Esophagus (tissue), 2 donors: Measurements from ENCODE around the gene ZNF469. TPM values are rescaled to one million over a fixed set of nuclear protein-coding genes. Genes with fewer than 3 reads are reported as not detected.

Source experiments
- H3K27ac ChIP-seq, 2 donors: one replicate each; pipeline ENCODE4 v1.5.1; 2013; ENCODE audit warnings: low read depth in 2 of 2, mild to moderate bottlenecking in 2 of 2, inconsistent platforms in 1 of 2, low read length in 1 of 2, moderate library complexity in 1 of 2
- H3K27me3 ChIP-seq, 2 donors: one replicate each; pipeline ENCODE4 v1.6.1; 2013; ENCODE audit warnings: low read length in 2 of 2, control low read depth in 1 of 2, mild to moderate bottlenecking in 1 of 2; ENCODE audit not compliant: insufficient read depth in 2 of 2, control insufficient read depth in 1 of 2
- H3K36me3 ChIP-seq, 2 donors: one replicate each; pipeline ENCODE4 v1.6.1; 2013; ENCODE audit warnings: low read length in 1 of 2; ENCODE audit not compliant: control insufficient read depth in 2 of 2, insufficient read depth in 2 of 2
- H3K4me1 ChIP-seq, 2 donors: one replicate each; pipeline ENCODE4 v1.6.1; 2013; ENCODE audit warnings: low read length in 1 of 2; ENCODE audit not compliant: control insufficient read depth in 2 of 2, insufficient read depth in 2 of 2
- H3K4me3 ChIP-seq, 2 donors: one replicate each; pipeline ENCODE4 v1.5.1; 2013; ENCODE audit warnings: low read length in 2 of 2, mild to moderate bottlenecking in 2 of 2, low read depth in 1 of 2, moderate library complexity in 1 of 2
- H3K9me3 ChIP-seq, 2 donors: one replicate each; pipeline ENCODE4 v1.6.1; 2013; ENCODE audit warnings: mild to moderate bottlenecking in 2 of 2, low read depth in 1 of 2, low read length in 1 of 2, moderate library complexity in 1 of 2; ENCODE audit not compliant: control insufficient read depth in 2 of 2, insufficient read depth in 1 of 2
- WGBS, 2 donors: extraction: QIAGEN DNeasy Blood & Tissue Kit; methylation state at CpG; one replicate each; pipeline ENCODE4 v1.1.7; 2013; 5-methylcytosine and 5-hydroxymethylcytosine counted together
- polyA plus RNA-seq, 2 donors: library from polyadenylated mRNA; stranded (reverse); fragments of 200-250 nt; gene quantifications; one replicate each; pipeline ENCODE4 v1.2.3, GENCODE V29; 2013
- donor health status: healthy with polysubstance abuse.
- donor health status: Bipolar disorder and iron deficiency.

ZNF469 gene
- polyA plus RNA-seq, 2 donors, result 0.04 to 0.06 TPM

DNA sequence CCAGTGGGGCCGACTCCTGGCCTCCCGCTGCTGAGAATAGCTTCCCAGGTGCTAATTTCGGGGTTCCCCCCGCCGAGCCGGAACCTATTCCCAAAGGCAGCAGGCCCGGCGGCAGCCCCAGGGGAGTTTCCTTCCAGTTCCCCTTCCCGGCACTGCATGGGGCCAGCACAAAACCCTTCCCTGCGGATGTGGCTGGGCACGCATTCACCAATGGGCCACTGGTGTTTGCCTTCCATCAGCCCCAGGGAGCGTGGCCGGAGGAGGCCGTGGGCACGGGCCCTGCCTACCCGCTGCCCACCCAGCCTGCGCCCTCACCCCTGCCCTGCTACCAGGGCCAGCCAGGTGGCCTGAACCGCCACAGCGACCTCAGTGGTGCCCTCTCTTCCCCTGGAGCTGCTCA, 45.4 kb downstream of the ZNF469 start:
- Histone ChIP-seq H3K27me3 (peaks cover 0 to 14% of the 10 kb centered on the region in 2 donors), H3K9me3 (no peaks in the 10 kb centered on the region)
- 90 to 94% methylated on average over 18 to 19 of the region's 19 CpGs for WGBS, 2 donors

GRCh38 chr16:88428616-88429386, 46.0 kb downstream of the ZNF469 start:
- H3K4me1 ChIP-seq, result peaks cover 0 to 7% of the 10 kb centered on the region in 2 donors
- no peaks in the 10 kb centered on the region for H3K9me3 ChIP-seq
- no peak overlapping the region for H3K27ac ChIP-seq
- H3K4me3 ChIP-seq, result no peak overlapping the region
- H3K36me3 ChIP-seq, result no peaks in the 10 kb centered on the region
- peaks cover 0 to 14% of the 10 kb centered on the region in 2 donors for H3K27me3 ChIP-seq
- 60 to 66% methylated on average over 27 to 34 of the region's 34 CpGs for WGBS, 2 donors

More for the DNA sequence above, 45.4 kb downstream of the ZNF469 start:
- H3K27ac ChIP-seq, result no peak overlapping the region
- peaks cover 0 to 7% of the 10 kb centered on the region in 2 donors for H3K4me1 ChIP-seq
- no peak overlapping the region for H3K4me3 ChIP-seq
- no peaks in the 10 kb centered on the region for H3K36me3 ChIP-seq

DNA sequence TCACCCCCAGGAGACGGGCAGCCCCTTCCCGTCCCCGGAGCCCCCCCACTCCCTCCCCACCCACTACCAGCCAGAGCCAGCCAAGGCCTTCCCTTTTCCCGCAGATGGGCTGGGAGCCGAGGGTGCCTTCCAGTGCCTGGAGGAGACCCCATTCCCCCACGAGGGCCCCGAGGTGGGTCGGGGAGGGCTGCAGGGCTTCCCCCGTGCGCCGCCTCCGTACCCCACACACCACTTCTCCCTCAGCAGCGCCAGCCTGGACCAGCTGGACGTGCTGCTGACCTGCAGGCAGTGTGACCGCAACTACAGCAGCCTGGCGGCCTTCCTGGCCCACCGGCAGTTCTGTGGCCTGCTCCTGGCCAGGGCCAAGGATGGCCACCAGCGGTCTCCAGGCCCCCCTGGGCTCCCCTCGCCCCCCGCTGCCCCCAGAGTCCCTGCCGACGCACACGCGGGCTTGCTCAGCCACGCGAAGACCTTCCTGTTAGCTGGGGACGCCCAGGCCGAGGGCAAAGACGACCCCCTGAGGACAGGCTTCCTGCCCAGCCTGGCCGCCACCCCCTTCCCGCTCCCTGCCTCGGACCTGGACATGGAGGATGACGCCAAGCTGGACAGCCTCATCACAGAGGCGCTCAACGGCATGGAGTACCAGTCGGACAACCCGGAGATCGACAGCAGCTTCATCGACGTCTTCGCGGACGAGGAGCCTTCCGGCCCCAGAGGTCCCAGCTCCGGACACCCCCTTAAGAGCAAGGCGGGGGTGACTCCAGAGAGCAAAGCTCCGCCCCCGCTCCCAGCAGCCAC, 46.8 kb downstream of the ZNF469 start:
- WGBS, 2 donors, result 73 to 74% methylated on average over 45 to 48 of the region's 48 CpGs
- Histone ChIP-seq H3K36me3 (no peaks in the 10 kb centered on the region), H3K9me3 (no peaks in the 10 kb centered on the region), H3K4me1 (peaks cover 0 to 7% of the 10 kb centered on the region in 2 donors), H3K27me3 (peaks cover 0 to 14% of the 10 kb centered on the region in 2 donors), H3K27ac (no peak overlapping the region), H3K4me3 (no peak overlapping the region)

- H3K27ac ChIP-seq, result no peak overlapping the region
- H3K9me3 ChIP-seq, result no peaks in the 10 kb centered on the region
- no peaks in the 10 kb centered on the region for H3K36me3 ChIP-seq
- H3K4me3 ChIP-seq, result peak overlapping the region; percentile 30 to 40
- peaks cover 0 to 14% of the 10 kb centered on the region in 2 donors for H3K27me3 ChIP-seq
- 6 to 10% methylated on average over 27 to 36 of the region's 36 CpGs for WGBS, 2 donors
- H3K4me1 ChIP-seq, result peaks cover 0 to 5% of the 10 kb centered on the region in 2 donors
Observed at GRCh38 chr16:88430185-88430523, 47.4 kb downstream of the ZNF469 start.

DNA sequence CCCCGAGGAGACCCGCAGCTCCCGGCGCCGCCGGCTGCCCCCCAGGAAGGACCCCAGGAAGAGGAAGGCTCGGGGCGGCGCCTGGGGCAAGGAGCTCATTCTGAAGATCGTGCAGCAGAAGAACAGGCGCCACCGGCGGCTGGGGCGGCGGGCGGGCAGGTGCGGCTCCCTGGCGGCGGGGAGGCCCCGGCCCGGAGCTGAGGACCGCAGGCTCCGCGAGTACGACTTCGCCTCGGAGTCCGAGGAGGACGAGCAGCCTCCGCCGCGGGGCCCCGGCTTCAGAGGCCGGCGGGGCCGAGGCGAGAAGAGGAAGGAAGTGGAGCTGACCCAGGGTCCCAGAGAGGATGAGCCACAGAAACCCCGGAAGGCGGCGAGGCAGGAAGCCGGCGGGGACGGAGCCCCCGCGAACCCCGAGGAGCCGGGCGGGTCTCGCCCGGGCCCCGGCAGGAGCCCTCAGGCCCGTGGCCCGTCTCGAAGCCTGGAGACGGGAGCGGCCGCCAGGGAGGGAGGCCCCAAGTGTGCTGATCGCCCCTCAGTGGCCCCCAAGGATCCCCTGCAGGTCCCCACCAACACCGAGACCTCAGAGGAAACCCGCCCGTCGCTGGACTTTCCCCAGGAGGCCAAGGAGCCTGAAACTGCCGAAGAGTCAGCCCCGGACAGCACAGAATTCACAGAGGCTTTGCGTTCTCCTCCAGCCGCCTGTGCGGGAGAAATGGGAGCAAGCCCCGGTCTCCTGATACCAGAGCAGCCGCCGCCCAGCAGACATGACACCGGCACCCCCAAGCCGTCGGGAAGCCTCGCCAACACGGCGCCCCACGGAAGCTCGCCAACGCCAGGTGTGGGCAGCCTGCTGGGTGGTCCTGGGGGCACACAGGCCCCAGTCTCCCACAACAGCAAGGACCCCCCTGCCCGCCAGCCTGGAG, 48.0 kb downstream of the ZNF469 start:
- H3K9me3 ChIP-seq, result no peaks in the 10 kb centered on the region

GRCh38 chr16:88431651-88432050, 48.9 kb downstream of the ZNF469 start:
- H3K27ac ChIP-seq, result no peak overlapping the region
- H3K4me1 ChIP-seq, result no peaks in the 10 kb centered on the region
- H3K27me3 ChIP-seq, result peaks cover 0 to 14% of the 10 kb centered on the region in 2 donors
- H3K9me3 ChIP-seq, result no peaks in the 10 kb centered on the region
- 82 to 84% methylated on average over 22 of the region's 22 CpGs for WGBS, 2 donors
- no peak overlapping the region for H3K4me3 ChIP-seq
- no peaks in the 10 kb centered on the region for H3K36me3 ChIP-seq

More for the DNA sequence above, 48.0 kb downstream of the ZNF469 start:
- H3K27me3 ChIP-seq, result peaks cover 0 to 14% of the 10 kb centered on the region in 2 donors
- peak overlapping the region in 1 of 2 donors; percentile 14 for H3K27ac ChIP-seq
- H3K4me1 ChIP-seq, result no peaks in the 10 kb centered on the region
- H3K36me3 ChIP-seq, result no peaks in the 10 kb centered on the region
- 10 to 16% methylated on average over 76 to 80 of the region's 80 CpGs for WGBS, 2 donors
- H3K4me3 ChIP-seq, result peak overlapping the region; percentile 30 to 40

DNA sequence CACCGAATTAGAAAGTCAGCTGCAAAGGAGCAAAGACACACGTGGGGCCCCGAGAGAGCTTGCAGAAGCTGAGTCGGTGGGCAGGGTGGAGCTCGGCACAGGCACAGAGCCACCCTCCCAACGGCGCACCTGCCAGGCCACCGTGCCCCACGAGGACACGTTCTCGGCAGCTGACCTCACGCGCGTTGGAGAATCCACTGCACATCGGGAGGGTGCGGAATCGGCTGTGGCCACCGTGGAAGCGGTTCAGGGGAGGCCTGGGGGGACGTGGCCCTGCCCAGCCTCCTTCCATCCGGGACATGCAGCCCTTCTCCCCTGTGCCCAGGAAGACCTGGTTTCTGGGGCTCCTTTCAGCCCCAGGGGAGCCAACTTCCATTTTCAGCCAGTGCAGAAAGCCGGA, 49.4 kb downstream of the ZNF469 start:
- H3K27ac ChIP-seq, result no peak overlapping the region
- H3K36me3 ChIP-seq, result no peaks in the 10 kb centered on the region
- no peaks in the 10 kb centered on the region for H3K4me1 ChIP-seq
- H3K27me3 ChIP-seq, result peaks cover 0 to 14% of the 10 kb centered on the region in 2 donors
- H3K9me3 ChIP-seq, result no peaks in the 10 kb centered on the region
- H3K4me3 ChIP-seq, result no peak overlapping the region
- 87 to 88% methylated on average over 22 of the region's 22 CpGs for WGBS, 2 donors
